ENCODE results near the gene MAS1L.
"Not testable (repeated sequence)": the region's sequence is repeated elsewhere in the genome, so short reads cannot be mapped to it uniquely, and the experiment has no call there.

Gene MAS1L

DNA sequence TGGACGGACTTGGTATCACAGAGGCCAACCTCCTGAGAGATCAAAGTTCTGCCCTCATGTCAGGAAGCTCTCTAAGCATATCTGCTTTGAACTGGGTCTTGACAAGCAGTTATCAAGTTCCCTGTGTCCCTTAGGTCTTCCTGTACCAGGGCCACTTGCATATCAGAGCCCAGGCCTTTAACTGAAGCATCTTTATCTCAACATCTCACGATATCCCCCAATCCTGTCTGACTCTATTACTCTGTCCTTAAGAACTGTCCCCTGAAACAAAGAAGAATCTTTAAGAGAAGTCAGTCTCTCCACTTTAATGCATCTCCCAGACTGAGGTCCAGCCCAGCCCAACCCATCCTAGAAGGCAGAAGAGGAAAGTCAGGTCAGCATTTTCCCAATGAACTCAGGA, 8.2 kb downstream of the MAS1L start:
- DNase-seq (ENCODE audit: low read depth) = no peak

DNA sequence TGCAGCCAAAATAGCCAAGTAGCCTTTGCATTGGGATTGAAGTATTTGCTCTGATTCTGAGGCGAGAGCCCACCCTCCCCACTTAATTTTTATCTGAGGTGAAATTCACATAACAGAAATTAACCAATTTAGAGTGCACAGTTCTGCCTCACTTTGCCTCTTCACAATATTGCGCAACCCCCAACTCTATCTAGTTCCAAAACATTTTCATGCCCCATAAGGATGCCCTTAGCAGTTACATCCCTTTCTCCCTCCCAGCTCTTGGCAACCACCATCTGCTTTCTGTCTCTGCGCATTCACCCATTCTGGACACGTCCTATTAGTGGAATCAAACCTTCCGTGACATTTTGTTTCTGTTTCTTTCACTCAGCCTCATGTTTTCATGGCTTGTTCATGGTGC, 9.0 kb downstream of the MAS1L start:
- no peak for DNase-seq (ENCODE audit: low read depth)

DNA sequence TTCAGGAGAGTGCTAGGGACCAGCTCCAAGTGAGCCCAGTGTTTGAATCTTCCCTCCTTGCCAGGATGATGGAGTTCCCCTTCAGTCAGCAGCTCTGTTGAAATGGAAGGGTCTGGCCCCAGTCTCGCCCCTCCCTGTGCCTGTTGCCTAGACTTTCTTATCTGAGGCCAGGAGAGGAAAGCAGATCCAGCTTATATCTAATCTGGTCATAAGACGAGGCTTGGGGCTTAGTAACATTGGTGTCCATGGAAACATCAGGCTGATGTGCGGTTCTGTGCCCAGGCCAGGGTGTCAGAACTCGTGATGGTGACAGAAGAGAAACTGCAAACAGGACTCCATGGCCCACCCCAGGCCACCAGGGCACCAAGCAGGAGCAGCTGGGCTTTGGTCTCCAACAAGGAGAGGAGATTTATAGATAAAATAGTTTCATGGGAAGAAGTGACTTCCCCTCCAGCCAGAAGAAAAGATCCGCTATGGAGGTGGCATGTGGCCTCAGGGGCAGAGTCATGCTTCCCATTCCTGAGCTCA, 9.8 kb downstream of the MAS1L start:
- no peak for DNase-seq (ENCODE audit: low read depth)

DNA sequence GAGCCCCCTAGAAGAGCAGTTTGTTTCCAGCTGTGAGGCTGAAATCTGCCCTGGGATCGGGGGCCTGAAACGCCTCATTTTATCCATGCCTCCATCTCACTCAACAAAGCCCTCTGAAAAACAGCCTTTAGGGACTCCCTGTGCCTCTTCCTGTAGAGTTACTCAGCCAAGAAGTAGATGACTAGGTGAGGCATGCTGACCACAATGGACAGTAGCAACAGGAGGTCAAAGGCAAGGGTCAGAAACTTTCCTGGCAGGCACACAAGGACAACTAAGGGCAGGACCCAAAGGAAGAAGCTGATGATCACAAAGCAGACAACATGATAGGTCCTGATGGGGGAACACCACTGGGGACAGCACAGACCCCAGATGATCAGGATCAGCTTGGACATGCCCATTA, 12.8 kb downstream of the MAS1L start:
- DNase-seq (ENCODE audit: low read depth) = no peak

DNA sequence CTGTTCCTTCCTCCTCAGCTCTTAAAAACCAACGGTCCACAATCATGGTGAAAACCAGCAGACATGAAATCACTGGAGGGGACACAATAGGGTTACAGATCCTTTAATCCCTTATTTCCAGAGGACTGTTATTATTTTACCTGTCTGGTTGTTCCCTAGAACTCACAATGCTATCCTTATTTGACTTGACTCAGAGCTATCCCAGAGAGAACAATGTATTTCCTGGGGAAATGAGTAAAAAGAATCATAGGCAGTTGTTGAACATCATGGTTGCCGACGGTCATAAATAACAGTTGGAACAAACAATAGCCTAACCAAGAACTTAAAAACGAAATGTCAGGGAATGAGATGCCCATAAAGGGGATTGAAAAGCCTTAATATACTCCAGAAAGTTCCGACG, 21.5 kb downstream of the MAS1L start:
- no peak for DNase-seq (ENCODE audit: low read depth)

DNA sequence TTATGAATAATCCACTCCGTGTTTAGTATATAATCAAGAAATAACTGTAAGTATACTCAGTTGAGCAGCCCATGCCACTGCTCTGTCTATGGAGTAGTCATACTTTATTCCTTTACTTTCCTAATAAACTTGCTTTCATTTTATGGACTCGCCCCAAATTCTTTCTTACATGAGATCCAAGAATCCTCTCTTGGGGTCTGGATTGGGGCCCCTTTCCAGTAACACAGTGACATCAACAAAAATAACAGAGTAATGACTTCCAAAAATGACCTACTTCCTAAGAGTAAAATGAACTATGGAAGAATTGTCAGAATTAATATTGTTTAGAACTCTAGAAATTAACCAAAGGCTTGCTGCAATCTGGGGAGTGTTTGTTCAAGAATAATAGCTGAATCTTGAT, 22.0 kb downstream of the MAS1L start:
- DNase-seq (ENCODE audit: low read depth) = no peak

DNA sequence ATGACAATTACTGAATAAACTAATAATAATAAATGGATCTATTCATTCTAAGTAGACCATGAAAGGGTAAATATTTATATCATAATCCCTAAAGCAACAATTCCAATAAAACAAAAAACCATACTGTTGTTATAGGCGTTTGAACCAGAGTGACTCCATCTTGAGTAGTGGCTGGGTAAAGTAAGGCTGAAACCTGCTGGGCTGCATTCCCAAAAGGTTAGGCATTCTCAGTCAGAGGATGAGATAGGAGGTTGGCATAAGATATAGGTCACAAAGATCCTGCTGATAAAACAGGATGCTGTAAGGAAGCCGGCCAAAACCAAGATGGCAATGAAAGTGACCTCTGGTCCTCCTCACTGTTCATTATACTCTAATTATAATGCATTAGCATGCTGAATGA, 22.5 kb downstream of the MAS1L start:
- DNase-seq (ENCODE audit: low read depth) = no peak

DNA sequence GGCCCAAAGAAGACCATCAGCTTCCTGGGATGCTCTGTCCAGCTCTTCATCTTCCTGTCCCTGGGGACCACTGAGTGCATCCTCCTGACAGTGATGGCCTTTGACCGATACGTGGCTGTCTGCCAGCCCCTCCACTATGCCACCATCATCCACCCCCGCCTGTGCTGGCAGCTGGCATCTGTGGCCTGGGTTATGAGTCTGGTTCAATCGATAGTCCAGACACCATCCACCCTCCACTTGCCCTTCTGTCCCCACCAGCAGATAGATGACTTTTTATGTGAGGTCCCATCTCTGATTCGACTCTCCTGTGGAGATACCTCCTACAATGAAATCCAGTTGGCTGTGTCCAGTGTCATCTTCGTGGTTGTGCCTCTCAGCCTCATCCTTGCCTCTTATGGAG, 25.7 kb downstream of the MAS1L start:
- DNase-seq (ENCODE audit: low read depth) = no peak

DNA sequence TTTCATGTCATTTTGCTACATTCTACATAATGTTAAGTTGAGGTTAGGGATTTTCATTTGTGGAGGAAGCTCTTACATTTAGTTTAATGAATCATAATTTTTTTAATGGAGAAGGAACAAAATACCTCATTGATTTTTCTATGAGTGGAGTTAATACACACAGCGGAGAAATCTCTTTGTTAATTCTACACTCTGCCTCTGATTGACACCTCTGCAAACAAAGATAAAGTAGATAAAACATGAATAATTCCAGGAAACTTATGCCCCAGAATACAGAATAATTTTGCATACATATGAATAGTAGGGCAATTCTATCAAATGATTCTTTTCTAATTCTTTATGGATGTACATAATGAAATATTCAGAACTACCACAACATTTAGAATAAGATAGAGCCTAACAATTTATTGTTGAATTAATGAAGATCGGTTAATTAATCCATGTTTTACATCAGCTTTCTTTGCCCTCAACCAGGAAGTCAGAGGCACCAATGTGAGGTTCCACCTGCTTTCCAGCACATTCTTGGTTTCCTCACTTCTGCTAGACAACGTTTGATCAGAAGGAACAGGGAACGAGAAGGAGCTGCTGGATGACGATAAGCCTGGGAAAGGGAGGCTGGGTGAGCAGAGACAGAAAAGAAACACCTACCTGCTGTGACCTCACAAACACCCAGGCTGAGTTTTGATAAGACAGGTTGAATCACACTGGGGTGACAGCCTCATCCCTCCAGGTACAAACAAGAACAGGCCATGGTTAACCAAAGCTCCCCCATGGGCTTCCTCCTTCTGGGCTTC, 26.5 kb downstream of the MAS1L start:
- no peak for DNase-seq (ENCODE audit: low read depth)

DNA sequence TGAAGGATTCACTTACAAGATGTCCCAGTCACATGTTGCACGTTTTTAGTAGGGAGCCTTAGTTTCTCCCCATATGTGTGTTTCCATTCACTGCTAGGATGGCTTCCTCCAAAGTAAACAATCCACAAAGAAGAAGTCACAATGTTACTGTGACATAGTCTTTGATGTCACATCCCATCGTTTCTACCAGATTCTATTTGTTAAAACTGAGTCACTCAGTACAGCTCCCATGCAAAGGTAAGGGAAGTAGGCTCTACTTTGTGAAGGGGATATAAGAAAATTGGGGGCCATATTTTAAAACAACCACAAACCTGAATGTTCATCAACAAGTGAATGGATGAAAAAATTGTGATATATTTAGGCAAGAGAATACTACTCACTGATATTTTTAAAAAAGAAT, 30.8 kb downstream of the MAS1L start, which contains the start of the genes OR11A1 and OR2H1:
Gene OR11A1, minus strand, starts transcription at position 101 of the 400 bp plus-strand sequence. CDS start 29,430 bp downstream, outside the sequence.
Gene OR2H1, plus strand, starts transcription at position 185 of the 400 bp plus-strand sequence. CDS start 4,615 bp downstream, outside the sequence.
- DNase-seq (ENCODE audit: low read depth) = no peak

DNA sequence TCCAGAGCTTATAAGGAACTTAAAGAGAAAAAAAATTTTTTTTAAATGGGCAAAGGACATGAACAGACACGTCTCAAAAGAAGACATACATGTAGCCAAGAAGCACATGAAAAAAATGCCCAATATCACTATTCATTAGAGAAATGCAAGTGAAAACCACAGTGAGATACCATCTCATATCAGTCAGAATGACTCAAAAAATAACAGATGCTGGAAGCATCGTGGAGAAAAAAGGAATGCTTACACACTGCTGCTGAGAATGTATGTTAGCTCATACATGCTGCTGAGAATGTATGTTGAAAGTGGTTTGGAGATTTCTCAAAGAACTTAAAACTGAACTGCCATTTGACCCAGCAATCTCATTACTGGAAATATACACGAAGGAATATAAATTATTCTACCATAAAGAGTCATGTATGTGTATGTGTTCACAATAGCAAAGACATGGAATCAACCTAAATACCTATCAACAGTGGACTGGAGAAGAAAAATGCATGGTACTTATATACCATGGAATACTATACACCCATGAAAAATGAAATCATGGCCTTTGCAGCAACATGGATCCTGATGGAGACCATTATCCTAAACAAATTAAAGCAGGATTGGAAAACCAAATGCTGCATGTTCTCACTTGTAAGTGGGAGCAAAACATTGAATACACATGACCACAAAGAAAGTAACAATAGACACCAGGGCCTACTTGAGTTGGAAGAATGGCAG, 36.1 kb downstream of the MAS1L start:
- no peak for DNase-seq (ENCODE audit: low read depth)

DNA sequence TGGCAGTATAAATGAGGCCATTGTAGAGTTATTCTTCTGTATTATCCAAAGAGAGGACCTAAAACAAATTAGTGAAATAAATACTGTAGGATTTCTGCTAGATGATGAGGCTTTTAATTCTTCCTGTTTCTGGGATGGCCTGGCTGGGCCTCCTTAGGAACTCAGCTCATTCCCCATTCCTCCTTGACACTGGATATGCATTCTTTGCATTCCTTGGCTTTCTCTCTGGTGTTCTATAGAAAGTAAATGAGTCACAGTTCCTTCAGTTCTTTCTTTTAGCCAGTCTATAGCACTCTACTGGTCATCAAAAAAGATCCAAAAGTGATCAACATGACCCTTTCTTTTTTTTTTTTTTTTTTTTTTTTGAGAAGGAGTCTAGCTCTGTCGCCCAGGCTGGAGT, 40.1 kb downstream of the MAS1L start:
- no peak for DNase-seq (ENCODE audit: low read depth)

DNA sequence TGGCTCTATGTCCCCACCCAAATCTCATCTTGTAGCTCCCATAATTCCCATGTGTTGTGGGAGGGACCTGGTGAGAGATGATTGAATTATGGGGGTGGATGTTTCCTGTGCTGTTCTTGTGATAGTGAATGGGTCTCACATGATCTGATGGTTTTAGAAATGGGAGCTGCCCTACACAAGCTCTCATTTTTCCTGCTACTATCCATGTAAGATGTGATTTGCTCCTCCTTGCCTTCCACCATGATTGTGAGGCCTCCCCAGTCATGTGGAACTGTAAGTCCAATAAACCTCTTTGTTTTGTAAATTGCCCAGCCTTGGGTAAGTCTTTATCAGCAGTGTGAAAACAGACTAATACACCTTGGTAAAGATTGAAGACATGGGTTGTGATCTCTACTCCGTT, 43.7 kb downstream of the MAS1L start:
- not testable (repeated sequence) for DNase-seq (ENCODE audit: low read depth)

DNA sequence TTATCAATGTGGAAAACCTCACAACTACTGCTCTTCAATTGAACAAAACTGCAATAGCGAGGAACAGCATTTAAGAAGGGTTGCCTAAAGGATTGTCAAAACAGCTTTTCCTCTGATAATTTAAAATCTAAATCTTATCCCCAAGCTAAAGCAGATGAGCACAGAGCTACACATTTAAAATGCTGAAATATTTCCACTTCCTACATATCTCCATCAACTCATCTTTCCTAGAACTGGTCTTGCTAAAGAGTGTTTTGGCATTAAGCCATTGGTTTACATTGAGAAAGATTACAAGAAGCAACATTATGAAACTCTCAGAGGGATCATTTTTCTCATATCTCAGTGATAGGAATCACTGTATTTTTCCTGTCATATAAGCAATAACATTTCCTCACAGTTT, 45.0 kb downstream of the MAS1L start:
- no peak for DNase-seq (ENCODE audit: low read depth)

DNA sequence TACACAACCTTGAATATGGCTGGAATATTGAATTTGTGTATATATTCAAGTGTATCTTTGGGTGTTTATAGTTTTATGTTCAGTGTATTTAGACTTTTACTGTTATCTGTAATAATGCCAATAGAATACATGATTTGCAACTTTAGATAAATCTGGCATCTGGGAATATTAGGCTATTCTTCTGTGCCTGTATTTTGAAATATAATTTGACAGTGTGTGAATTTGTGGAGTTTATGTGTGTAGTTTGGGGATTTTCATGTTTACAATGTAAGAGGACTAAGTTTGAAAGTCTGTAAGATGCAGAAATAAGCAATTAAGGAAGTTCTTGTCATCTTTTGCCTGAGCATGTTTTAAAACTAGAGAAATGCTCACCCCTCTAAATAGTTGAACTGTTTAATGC, 48.8 kb downstream of the MAS1L start, which contains the start of gene OR10C1:
Gene OR10C1, plus strand, starts transcription at position 301 of the 400 bp plus-strand sequence. CDS start 710 bp downstream, outside the sequence.
- DNase-seq (ENCODE audit: low read depth) = no peak

DNA sequence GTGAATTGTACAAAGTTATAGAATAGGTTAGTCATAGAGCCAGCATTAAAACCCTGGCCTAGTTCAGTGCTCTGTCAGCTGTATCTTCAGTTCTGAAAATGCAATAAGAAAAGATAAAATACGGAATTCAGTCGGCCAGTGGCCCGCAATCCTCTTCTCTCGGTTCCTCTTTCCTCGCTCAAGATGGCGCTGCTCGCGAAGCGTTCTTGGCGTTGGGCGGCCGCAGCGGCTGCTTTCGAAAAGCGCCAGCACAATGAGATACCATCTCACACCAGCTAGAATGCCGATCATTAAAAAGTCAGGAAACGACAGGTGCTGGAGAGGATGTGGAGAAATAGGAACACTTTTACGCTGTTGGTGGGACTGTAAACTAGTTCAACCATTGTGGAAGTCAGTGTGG, 51.0 kb downstream of the MAS1L start:
- not testable (repeated sequence) for DNase-seq (ENCODE audit: low read depth)

Measured in stimulated activated CD4-positive, alpha-beta T cell treated with anti-CD3 and anti-CD28 coated beads, Interleukin-2, amount 100 ng/mL, for 4 hours (primary cell).